CMK (cell line): Measurements from ENCODE around the gene HDLBP.
"Not testable (repeated sequence)": the region's sequence is repeated elsewhere in the genome, so short reads cannot be mapped to it uniquely, and the experiment has no call there.

Experiments used
- DNase-seq: peaks from one replicate; pipeline ENCODE4 v3.0.0-alpha.2; 2010; ENCODE audit warnings: low read depth

The HDLBP gene

GRCh38 chr2:241329669-241330615 lies 14.5 kb upstream of the HDLBP start:
- no peak for DNase-seq

- no peak for DNase-seq
These were observed 9.8 kb upstream of the HDLBP start for GRCh38 chr2:241325257-241325656.

DNA sequence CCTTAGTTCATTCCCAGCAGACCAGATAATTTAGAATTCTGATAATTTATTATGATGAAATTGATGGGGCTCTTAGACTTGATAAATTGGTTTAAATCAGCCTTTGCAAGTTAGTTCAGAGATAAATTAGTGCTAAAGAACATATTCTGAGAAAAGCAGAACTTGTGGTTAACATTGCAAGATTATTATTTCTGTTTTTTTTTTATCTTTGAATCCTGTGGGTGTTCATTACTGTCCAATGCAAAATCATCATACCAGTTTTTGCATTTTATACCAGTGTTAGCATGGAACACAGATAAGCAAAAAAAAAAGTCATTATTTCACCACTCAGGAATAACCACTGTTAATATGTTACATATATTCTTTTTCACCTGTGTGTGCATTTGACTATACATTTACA lies 9.3 kb upstream of the HDLBP start:
- DNase-seq, result no peak

GRCh38 chr2:241323778-241324177 lies 8.3 kb upstream of the HDLBP start:
- DNase-seq, result no peak

- no peak for DNase-seq
These were observed 6.4 kb upstream of the HDLBP start for GRCh38 chr2:241321886-241322285.

DNA sequence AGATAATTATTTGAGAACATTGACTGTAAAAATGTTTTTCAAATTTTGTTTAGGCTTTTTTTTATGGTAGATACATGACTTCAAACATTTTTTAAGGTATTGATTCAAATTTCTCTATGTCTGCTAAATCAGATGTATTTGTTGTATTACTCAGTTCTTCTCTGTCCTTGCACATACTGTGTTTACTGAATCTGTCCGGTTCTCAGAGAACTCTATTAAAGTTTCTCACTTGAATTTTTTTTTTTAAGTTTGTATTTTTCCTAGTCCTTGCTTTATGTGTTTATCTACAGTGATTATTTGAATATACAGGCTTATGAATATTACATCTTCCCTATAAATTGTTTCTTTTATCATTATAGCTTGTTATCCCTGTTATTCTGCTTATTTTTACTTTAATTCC lies 5.6 kb upstream of the HDLBP start:
- no peak for DNase-seq

DNA sequence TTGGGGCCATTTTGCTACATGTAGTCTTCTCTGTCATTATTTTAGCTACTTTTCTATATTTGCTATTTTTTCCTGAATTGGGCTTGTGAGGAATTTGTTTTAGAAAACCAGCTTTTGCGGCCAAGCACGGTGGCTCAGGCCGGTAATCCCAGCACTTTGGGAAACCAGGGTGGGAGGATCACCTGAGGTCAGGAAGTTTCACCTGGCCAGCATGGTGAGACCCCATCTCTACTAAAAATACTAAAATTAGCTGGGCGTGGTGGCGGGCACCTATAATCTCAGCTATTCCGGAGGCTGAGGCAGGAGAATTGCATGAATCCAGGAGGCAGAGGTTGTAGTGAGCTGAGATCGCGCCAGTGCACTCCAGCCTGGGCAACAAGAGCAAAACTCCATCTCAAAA lies 4.9 kb upstream of the HDLBP start:
- no peak for DNase-seq

GRCh38 chr2:241318830-241319229 lies 3.4 kb upstream of the HDLBP start:
- not testable (repeated sequence) for DNase-seq

GRCh38 chr2:241317391-241317790 lies 1.9 kb upstream of the HDLBP start:
- no peak for DNase-seq

GRCh38 chr2:241316825-241317224 lies 1.4 kb upstream of the HDLBP start:
- no peak for DNase-seq

DNA sequence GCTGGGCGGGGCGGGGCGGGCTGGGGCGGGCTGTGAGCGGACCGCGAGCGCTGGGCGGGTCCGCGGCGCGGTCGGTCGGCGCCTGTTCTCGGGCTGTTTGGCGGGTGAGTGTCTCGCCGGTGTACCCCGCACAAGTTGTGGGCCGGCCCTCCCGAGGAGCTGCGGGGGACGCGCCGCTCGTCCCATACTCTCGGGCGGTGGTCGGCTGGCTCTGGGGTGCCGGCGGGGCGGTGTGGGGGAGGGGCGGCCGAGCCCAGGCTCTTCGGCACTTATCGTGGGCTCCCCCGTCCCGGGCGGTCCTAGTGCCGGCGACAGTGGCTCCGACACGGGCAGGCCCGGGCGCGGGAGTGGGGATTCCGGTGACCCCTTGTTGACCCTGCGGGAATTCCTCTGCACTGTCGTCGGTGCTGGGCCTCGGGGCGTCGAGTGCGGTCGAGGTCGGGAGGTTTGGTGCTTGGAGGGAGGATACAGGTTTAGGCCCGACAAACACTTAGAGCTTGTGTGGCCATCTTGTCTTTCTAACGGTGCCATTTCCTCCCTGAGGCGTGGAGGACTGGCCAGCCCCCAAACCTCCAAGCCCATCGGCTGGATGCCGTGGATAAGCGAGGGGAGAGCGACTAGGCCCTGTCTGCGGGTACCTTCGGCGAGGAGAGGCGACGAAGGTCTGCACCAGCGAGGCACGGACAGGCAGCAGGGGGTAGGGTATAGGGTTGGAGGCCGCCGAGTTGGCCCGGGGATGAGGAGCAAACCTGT lies 583 bp upstream of the HDLBP start, which contains the start of gene SEPTIN2:
TSS of gene SEPTIN2 (plus strand) at position 47 of the 753 bp plus-strand sequence. CDS start 8,308 bp downstream, outside the sequence.
- no peak for DNase-seq

- no peak for DNase-seq
These were observed 1.0 kb downstream of the HDLBP start for GRCh38 chr2:241314226-241315092.

- no peak for DNase-seq
These were observed 1.9 kb downstream of the HDLBP start for GRCh38 chr2:241313543-241314095.

DNA sequence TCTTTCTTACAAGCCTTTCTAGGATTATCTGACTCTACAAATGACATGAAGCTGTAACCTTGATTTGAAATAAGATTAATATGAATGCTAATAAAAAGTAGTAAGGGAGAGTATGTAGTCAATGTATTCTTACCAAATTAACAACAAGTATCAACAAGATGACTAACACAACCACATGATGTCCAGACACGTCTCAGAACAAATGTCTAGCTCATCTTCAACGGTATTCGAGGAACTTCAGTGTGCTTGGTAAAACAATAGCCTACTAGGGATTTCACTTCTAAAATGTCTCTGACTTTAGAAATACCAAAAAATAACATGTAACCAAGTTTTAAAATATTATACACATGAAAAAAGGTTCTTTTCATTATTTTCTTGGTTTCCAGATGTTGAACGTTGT lies 3.4 kb downstream of the HDLBP start:
- no peak for DNase-seq

DNA sequence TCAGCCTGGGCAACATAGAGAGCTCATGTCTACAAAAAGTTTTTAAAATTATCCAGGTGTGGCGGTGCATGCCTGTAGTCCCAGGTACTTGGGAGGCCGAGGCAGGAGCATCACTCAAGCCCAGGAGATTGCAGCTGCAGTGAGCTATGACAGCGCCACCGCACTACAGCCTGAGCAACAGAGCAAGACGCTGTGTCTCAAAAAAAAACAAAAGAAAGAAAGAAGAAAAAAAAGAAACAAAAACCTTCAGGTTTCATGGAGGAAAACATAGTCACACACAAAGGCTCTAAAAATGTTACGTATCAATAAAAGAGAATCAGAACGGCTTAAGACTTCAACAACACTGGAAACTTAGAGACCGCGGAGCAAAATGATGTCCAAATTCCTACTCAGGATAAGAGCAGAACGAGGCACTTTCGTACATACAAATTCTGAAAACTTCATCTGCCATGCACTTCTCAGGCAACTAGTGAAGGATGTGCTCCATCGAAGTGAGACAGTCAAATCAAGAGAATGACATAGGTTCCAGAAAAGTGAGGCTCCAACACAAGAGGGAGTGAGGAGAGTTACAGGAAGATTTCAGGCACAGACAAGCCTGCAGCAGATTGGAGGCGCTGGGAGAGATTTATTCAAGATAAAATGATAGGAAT lies 4.4 kb downstream of the HDLBP start:
- no peak for DNase-seq

GRCh38 chr2:241309684-241310117 lies 5.8 kb downstream of the HDLBP start:
- no peak for DNase-seq

DNA sequence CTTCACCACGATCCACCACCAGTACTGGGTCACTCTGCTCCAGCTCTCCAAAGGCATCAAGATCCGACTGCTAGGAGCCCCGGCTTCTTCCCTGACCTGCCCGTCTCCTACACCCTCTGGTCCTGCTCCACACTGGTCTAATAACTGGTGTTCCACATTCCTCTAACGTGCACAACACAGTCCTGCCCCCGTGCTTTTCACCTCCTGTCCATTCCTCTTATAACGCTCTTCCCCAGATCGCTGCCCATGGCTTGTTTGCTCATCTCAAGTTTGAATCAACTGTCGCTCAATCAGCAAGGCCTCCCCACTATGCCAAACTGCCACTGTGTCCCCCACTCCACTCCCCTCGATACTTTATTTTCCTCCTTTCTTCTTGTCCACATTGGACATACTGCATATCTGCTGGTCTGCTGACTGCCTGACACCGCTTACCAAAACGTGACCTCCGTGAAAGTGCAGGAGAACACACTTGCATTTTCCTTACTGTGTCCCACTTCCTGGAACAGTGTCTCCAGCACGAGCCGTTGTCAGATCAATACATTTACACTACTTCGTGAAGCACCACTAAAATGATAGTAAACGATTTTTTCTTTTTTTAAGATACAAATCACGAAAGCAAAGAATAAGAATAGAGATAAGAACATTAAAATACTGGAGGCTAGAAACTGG lies 6.5 kb downstream of the HDLBP start:
- DNase-seq, result no peak

- DNase-seq, result no peak
These were observed 7.2 kb downstream of the HDLBP start for GRCh38 chr2:241308267-241308666.

DNA sequence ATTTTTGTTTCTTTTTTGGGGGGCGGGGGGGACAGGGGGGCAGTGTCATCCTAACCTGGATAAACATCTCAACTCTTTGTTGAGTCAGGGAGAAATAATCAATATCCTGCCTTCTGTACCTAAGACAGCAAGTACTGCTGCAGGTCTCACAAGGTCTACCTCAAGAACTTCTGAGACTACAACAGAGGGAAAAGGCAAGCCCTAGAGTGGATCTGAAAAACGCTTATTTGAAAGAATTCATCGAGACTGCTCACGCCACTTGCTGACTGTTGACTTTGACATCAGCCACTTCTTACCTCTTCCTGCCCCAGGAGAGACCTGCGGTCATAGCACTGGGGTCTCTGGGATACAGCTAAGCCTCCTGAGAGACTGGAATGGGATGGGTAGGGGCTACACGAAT lies 8.4 kb downstream of the HDLBP start:
- DNase-seq, result no peak

- no peak for DNase-seq
These were observed 11.3 kb downstream of the HDLBP start for GRCh38 chr2:241304039-241304670.
